Measurements from ENCODE around the gene CNTNAP2.

- TF ChIP-seq POLR2A (IDR thresholded peaks at IDR 0.05) (no peak), CTCF (IDR thresholded peaks at IDR 0.05) (no peak)
Measured at GRCh38 chr7:148296994-148297644, 2180.5 kb downstream of the CNTNAP2 start.
